HepG2 (cell line): Measurements from ENCODE around the gene IKZF3. TPM values are rescaled to one million over a fixed set of nuclear protein-coding genes. Genes with fewer than 3 reads are reported as not detected.

Experiments
- CBX1 ChIP-seq: IDR thresholded peaks from one replicate; pipeline ENCODE4 v1.6.1; 2016; ENCODE audit warnings: antibody characterized with exemption, low read depth
- CEBPG ChIP-seq: IDR thresholded peaks from 2 replicates; pipeline ENCODE4 v1.6.1; 2016
- GFI1 ChIP-seq: sonication (generic); formaldehyde crosslinking; IDR thresholded peaks from 2 replicates; pipeline ENCODE4 v1.5.0; 2020; ENCODE audit warnings: missing genetic modification reagents, mild to moderate bottlenecking, borderline replicate concordance
- JDP2 ChIP-seq: sonication (generic); formaldehyde crosslinking; IDR thresholded peaks from 2 replicates; pipeline ENCODE4 v1.8.1; 2022; ENCODE audit warnings: missing genetic modification reagents, borderline replicate concordance
- KDM5A ChIP-seq: fragments of 200-600 bp; sonication (generic); IDR thresholded peaks from 2 replicates; pipeline ENCODE4 v1.7.0; 2018; ENCODE audit warnings: antibody characterized with exemption, mild to moderate bottlenecking, low read length, borderline replicate concordance
- NFE2L1 ChIP-seq: sonication (generic); formaldehyde crosslinking; IDR thresholded peaks from 2 replicates; pipeline ENCODE4 v1.4.0; 2020; ENCODE audit warnings: missing genetic modification reagents, mild to moderate bottlenecking, borderline replicate concordance
- NR2C2 ChIP-seq: sonication (generic); formaldehyde crosslinking; IDR thresholded peaks from 2 replicates; pipeline ENCODE4 v1.4.0; 2020; ENCODE audit warnings: missing genetic modification reagents, mild to moderate bottlenecking, moderate library complexity, borderline replicate concordance
- SMC3 ChIP-seq: IDR thresholded peaks from 2 replicates; pipeline ENCODE4 v1.6.1; 2011; ENCODE audit warnings: low read length, improper control_type of control experiment
- TEAD3 ChIP-seq: optimal IDR thresholded peaks from 2 replicates; pipeline ENCODE3; 2016; ENCODE audit warnings: borderline replicate concordance
- ZNF136 ChIP-seq: sonication (generic); formaldehyde crosslinking; IDR thresholded peaks from 2 replicates; pipeline ENCODE4 v1.8.1; 2022; ENCODE audit warnings: low read depth, mild to moderate bottlenecking, moderate library complexity, missing genetic modification reagents
- ZNF30 ChIP-seq: sonication (generic); formaldehyde crosslinking; IDR thresholded peaks from 2 replicates; pipeline ENCODE4 v1.5.0; 2020; ENCODE audit warnings: mild to moderate bottlenecking, missing genetic modification reagents
- ZNF562 ChIP-seq: sonication (generic); formaldehyde crosslinking; IDR thresholded peaks from 2 replicates; pipeline ENCODE4 v1.8.0; 2022; ENCODE audit warnings: missing genetic modification reagents, borderline replicate concordance
- ZNF589 ChIP-seq: sonication (generic); formaldehyde crosslinking; conservative IDR thresholded peaks from 2 replicates; pipeline ENCODE4 v1.8.0; 2022; ENCODE audit warnings: mild to moderate bottlenecking, moderate library complexity, missing genetic modification reagents
- polyA plus RNA-seq, 8 experiments: library from polyadenylated mRNA; depleted of rRNA in 3 of 8; stranded (reverse) in 7 of 8; unstranded in 1 of 8; fragments of >200 nt; fragmentation: Illumina TruSeq in 4 of 8; extraction: Trizol in 4 of 8; gene quantifications; 2 replicates each; pipeline versions ENCODE4 v1.2.1 to v1.2.3, GENCODE V29; 2011 to 2016; ENCODE audit warnings: low read depth in 4 of 8, missing spikeins in 1 of 8, mixed read lengths in 1 of 8; ENCODE audit not compliant: insufficient read depth in 1 of 8
- total RNA-seq, 5 experiments: library from RNA; depleted of rRNA; stranded (reverse); fragments of >200 nt; fragmentation: Illumina TruSeq; extraction: Trizol; gene quantifications; 2 replicates each; pipeline ENCODE4 v1.2.3, GENCODE V29; 2016; ENCODE audit warnings: low read depth in 1 of 5
- TF ChIP-seq, protein P1 (sequence below), 2 experiments: sonication (generic) in 1 of 2; formaldehyde crosslinking in 1 of 2; IDR thresholded peaks; 2 replicates each; pipeline versions ENCODE4 v1.4.0 to v1.6.1; 2016 to 2020; ENCODE audit warnings: borderline replicate concordance in 1 of 2, low read depth in 1 of 2, mild to moderate bottlenecking in 1 of 2, missing genetic modification reagents in 1 of 2
- TF ChIP-seq, protein P2 (sequence below): sonication (generic); formaldehyde crosslinking; IDR thresholded peaks from 2 replicates; pipeline ENCODE4 v1.8.0; 2022; ENCODE audit warnings: mild to moderate bottlenecking, missing genetic modification reagents, moderate library complexity
- TF ChIP-seq, protein P3 (sequence below): IDR thresholded peaks from 2 replicates; pipeline ENCODE4 v1.6.1; 2018; ENCODE audit warnings: missing genetic modification reagents, mild to moderate bottlenecking, missing compliant biosample characterization
- TF ChIP-seq, protein P4 (sequence below): sonication (generic); formaldehyde crosslinking; IDR thresholded peaks from 2 replicates; pipeline ENCODE4 v1.9.0; 2021; ENCODE audit warnings: missing genetic modification reagents, mild to moderate bottlenecking, borderline replicate concordance
- TF ChIP-seq, protein P5 (sequence below): IDR thresholded peaks from 2 replicates; pipeline ENCODE4 v1.6.1; 2016; ENCODE audit warnings: mild to moderate bottlenecking

IKZF3 gene
- total and polyA plus RNA-seq, 2 of the 13 experiments (the other 11 are each of a cell fraction or from before 2014, with no cell fraction given) = not detected

DNA sequence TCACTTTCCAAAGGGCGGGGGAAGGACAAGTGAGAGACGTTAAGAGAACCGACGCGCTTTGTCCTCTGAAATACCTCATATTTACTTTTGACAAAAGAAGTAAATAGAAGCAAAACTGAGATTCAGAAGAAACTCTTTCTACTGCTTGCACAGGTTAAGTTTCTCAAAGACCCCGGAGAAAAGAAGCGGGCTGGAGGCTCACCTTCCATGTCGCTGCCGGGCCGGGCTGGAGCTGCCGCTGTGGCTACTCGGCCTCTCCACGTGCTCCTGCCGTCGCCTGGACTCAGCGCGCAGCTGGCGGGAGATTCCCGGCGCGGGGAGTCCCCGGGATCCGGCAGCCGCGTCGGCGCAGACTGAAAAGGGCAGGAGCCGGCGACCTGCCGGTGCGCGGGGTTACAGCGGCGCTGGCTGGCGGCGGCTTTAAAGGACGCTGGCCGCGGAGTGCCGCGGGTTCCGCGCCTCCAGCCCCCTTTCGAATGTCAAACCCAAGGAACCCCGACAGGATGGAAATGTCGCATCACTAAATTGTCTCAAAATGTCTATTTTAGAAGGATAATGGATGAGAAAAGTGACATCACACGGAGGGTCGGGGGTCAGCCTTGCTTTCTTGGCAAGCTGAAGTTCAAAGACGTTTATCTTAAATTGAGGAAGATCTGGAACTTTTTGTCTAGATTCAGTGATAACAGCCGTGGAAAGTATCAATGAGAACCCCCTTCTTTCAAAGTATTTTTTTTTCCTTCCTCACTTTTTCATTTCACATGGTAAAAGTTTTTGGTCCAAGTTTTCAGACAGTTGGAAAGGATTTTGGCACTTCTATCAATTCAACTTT lies at the start of gene IKZF3 (continued):
- TF ChIP-seq JDP2 (CRISPR knock-in tag) (peak; percentile 59; the same call in 1 of the 2 replicates), CBX1 (peak; percentile 85), KDM5A (no peak), GFI1 (CRISPR knock-in tag) (peak; percentile 76; the same call in 1 of the 2 replicates), TEAD3 (CRISPR knock-in tag) (peak; percentile 66), CEBPG (CRISPR knock-in tag) (peak; percentile 32), ZNF589 (CRISPR knock-in tag) (peak; percentile 97), ZNF136 (CRISPR knock-in tag) (peak; percentile 98), SMC3 (no peak), NFE2L1 (CRISPR knock-in tag) (peak; percentile 73; the same call in 1 of the 2 replicates), ZNF30 (CRISPR knock-in tag) (peak; percentile 98), ZNF562 (CRISPR knock-in tag) (peak; percentile 74; the same call in 1 of the 2 replicates), NR2C2 (CRISPR knock-in tag) (no peak; the same call in 1 of the 2 replicates)
- TF ChIP-seq, protein P1, sequence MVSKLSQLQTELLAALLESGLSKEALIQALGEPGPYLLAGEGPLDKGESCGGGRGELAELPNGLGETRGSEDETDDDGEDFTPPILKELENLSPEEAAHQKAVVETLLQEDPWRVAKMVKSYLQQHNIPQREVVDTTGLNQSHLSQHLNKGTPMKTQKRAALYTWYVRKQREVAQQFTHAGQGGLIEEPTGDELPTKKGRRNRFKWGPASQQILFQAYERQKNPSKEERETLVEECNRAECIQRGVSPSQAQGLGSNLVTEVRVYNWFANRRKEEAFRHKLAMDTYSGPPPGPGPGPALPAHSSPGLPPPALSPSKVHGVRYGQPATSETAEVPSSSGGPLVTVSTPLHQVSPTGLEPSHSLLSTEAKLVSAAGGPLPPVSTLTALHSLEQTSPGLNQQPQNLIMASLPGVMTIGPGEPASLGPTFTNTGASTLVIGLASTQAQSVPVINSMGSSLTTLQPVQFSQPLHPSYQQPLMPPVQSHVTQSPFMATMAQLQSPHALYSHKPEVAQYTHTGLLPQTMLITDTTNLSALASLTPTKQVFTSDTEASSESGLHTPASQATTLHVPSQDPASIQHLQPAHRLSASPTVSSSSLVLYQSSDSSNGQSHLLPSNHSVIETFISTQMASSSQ (IDR thresholded peaks at IDR 0.05; ENCODE audit: low read depth) = no peak
- TF ChIP-seq, protein P1 (CRISPR knock-in tag; IDR thresholded peaks at IDR 0.05; ENCODE audit: borderline replicate concordance) = peak; percentile 67; the same call in 1 of the 2 replicates
- TF ChIP-seq, protein P2, sequence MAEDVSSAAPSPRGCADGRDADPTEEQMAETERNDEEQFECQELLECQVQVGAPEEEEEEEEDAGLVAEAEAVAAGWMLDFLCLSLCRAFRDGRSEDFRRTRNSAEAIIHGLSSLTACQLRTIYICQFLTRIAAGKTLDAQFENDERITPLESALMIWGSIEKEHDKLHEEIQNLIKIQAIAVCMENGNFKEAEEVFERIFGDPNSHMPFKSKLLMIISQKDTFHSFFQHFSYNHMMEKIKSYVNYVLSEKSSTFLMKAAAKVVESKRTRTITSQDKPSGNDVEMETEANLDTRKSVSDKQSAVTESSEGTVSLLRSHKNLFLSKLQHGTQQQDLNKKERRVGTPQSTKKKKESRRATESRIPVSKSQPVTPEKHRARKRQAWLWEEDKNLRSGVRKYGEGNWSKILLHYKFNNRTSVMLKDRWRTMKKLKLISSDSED = no peak
- TF ChIP-seq, protein P3, sequence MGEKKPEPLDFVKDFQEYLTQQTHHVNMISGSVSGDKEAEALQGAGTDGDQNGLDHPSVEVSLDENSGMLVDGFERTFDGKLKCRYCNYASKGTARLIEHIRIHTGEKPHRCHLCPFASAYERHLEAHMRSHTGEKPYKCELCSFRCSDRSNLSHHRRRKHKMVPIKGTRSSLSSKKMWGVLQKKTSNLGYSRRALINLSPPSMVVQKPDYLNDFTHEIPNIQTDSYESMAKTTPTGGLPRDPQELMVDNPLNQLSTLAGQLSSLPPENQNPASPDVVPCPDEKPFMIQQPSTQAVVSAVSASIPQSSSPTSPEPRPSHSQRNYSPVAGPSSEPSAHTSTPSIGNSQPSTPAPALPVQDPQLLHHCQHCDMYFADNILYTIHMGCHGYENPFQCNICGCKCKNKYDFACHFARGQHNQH (CRISPR knock-in tag) = peak; percentile 98
- TF ChIP-seq, protein P4, sequence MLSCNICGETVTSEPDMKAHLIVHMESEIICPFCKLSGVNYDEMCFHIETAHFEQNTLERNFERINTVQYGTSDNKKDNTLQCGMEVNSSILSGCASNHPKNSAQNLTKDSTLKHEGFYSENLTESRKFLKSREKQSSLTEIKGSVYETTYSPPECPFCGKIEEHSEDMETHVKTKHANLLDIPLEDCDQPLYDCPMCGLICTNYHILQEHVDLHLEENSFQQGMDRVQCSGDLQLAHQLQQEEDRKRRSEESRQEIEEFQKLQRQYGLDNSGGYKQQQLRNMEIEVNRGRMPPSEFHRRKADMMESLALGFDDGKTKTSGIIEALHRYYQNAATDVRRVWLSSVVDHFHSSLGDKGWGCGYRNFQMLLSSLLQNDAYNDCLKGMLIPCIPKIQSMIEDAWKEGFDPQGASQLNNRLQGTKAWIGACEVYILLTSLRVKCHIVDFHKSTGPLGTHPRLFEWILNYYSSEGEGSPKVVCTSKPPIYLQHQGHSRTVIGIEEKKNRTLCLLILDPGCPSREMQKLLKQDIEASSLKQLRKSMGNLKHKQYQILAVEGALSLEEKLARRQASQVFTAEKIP (CRISPR knock-in tag) = 0 out of 2 replicates have a peak, but pooled peaks have one; percentile 66
- TF ChIP-seq, protein P5, sequence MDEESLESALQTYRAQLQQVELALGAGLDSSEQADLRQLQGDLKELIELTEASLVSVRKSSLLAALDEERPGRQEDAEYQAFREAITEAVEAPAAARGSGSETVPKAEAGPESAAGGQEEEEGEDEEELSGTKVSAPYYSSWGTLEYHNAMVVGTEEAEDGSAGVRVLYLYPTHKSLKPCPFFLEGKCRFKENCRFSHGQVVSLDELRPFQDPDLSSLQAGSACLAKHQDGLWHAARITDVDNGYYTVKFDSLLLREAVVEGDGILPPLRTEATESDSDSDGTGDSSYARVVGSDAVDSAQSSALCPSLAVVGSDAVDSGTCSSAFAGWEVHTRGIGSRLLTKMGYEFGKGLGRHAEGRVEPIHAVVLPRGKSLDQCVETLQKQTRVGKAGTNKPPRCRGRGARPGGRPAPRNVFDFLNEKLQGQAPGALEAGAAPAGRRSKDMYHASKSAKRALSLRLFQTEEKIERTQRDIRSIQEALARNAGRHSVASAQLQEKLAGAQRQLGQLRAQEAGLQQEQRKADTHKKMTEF (CRISPR knock-in tag) = peak; percentile 98
